Testis (tissue), 3 donors: Measurements from ENCODE around the gene MOB3B. TPM values are rescaled to one million over a fixed set of nuclear protein-coding genes. Genes with fewer than 3 reads are reported as not detected.
A peak's percentile ranks its signal among the peaks of the same experiment; 100 is the strongest.

Source experiments
- DNase-seq: peaks from one replicate; pipeline ENCODE4 v3.0.0-alpha.2; 2019
- H3K27ac ChIP-seq, 2 donors: fragments of 200-600 bp; sonication (generic); one replicate each; pipeline ENCODE4 v1.5.1; 2019
- H3K27me3 ChIP-seq: fragments of 200-600 bp; sonication (generic); one replicate; pipeline ENCODE4 v1.5.1; 2019
- H3K36me3 ChIP-seq: fragments of 200-600 bp; sonication (generic); one replicate; pipeline ENCODE4 v1.5.1; 2017; ENCODE audit warnings: low read depth; ENCODE audit errors: missing control alignments
- H3K4me1 ChIP-seq: fragments of 200-600 bp; sonication (generic); one replicate; pipeline ENCODE4 v1.5.1; 2019
- H3K4me3 ChIP-seq, 2 donors: fragments of 200-600 bp; sonication (generic); one replicate each; pipeline ENCODE4 v1.5.1; 2017 to 2019
- H3K9me3 ChIP-seq: fragments of 200-600 bp; sonication (generic); one replicate; pipeline ENCODE4 v1.5.1; 2017
- POLR2A ChIP-seq: fragments of 450-650 bp; IDR thresholded peaks from one replicate; pipeline ENCODE4 v1.6.1; 2017; ENCODE audit warnings: antibody characterized with exemption, mild to moderate bottlenecking, moderate library complexity
- WGBS, 2 donors: methylation state at CpG; one replicate each; pipeline ENCODE4 v1.1.5; 2018; 5-methylcytosine and 5-hydroxymethylcytosine counted together
- intact Hi-C: fragments of 100-400 bp; cut with DNase I; formaldehyde crosslinking; loops from one replicate; pipeline ENCODE4 v1.15.1; 2023; ENCODE audit warnings: low total_unique reads
- polyA plus RNA-seq: library from polyadenylated mRNA; stranded (reverse); fragments of 350-450 nt; fragmentation: Illumina TruSeq; extraction: RNeasy Lipid Tissue Mini Kit (QIAGEN cat#74804); gene quantifications from one replicate; pipeline ENCODE4 v1.2.3, GENCODE V29; 2014; ENCODE audit warnings: low read depth, low replicate concordance; ENCODE audit not compliant: insufficient read depth
- total RNA-seq, 2 donors: library from RNA; depleted of rRNA; stranded (reverse); fragments of >200 nt; gene quantifications; one replicate each; pipeline ENCODE4 v1.2.3, GENCODE V29; 2016
- TF ChIP-seq, protein P1 (sequence below), 3 experiments: fragments of 450-650 bp in 2 of 3; fragments of 200-600 bp in 1 of 3; sonication (generic) in 1 of 3; IDR thresholded peaks; one replicate each; pipeline ENCODE4 v1.5.1; 2016 to 2019; ENCODE audit warnings: antibody characterized with exemption in 3 of 3, mild to moderate bottlenecking in 2 of 3, moderate library complexity in 1 of 3

Gene MOB3B
- total and polyA plus RNA-seq, 3 donors from 2014 or later, result 9.1 to 23.2 (median 17.5) TPM

- Histone ChIP-seq H3K36me3 (no peaks in the 10 kb centered on the region), H3K9me3 (no peaks in the 10 kb centered on the region), H3K4me1 (peaks cover 38% of the 10 kb centered on the region), H3K27me3 (no peaks in the 10 kb centered on the region), H3K4me3 (no peak overlapping the region), H3K27ac (no peak overlapping the region)
- no peak for TF ChIP-seq POLR2A
- TF ChIP-seq, protein P1, sequence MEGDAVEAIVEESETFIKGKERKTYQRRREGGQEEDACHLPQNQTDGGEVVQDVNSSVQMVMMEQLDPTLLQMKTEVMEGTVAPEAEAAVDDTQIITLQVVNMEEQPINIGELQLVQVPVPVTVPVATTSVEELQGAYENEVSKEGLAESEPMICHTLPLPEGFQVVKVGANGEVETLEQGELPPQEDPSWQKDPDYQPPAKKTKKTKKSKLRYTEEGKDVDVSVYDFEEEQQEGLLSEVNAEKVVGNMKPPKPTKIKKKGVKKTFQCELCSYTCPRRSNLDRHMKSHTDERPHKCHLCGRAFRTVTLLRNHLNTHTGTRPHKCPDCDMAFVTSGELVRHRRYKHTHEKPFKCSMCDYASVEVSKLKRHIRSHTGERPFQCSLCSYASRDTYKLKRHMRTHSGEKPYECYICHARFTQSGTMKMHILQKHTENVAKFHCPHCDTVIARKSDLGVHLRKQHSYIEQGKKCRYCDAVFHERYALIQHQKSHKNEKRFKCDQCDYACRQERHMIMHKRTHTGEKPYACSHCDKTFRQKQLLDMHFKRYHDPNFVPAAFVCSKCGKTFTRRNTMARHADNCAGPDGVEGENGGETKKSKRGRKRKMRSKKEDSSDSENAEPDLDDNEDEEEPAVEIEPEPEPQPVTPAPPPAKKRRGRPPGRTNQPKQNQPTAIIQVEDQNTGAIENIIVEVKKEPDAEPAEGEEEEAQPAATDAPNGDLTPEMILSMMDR (IDR thresholded peaks at IDR 0.05), result no peak
- intact Hi-C loops, result loop anchor here (10.0 kb wide), 1 partner anchor 45 kb away; no protein-coding TSS in a partner anchor
- no peak for DNase-seq
- 92 to 96% methylated on average over 6 of the region's 6 CpGs for WGBS, 2 donors
These were observed 169.9 kb downstream of the MOB3B start for GRCh38 chr9:27359763-27360162.

DNA sequence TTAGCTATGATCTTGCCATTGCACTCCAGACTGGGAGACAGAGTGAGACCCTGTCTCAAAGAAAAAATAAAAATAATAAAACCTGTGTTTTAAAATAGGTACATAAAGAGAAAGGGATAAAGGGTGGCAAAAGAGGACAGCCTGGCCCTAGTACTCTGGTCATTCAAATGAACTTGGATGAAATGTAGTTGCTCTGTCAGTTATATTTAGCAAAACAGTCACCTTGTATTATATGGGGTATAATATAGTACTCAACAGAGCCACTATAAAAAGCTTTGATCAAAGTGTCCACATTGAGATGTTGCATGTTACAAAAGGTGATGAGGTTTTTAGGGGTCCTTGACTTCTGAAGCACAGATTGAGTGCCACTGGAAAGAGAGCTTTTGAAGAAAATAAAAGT, 171.6 kb downstream of the MOB3B start:
- Histone ChIP-seq H3K27ac (no peak overlapping the region), H3K9me3 (no peaks in the 10 kb centered on the region), H3K4me3 (no peak overlapping the region), H3K4me1 (peaks cover 47% of the 10 kb centered on the region), H3K36me3 (no peaks in the 10 kb centered on the region), H3K27me3 (no peaks in the 10 kb centered on the region)
- no peak for TF ChIP-seq POLR2A
- TF ChIP-seq, protein P1 (IDR thresholded peaks at IDR 0.05), result no peak
- intact Hi-C loops, result loop anchor here (10.0 kb wide), 1 partner anchor 47 kb away; no protein-coding TSS in a partner anchor
- DNase-seq, result no peak

GRCh38 chr9:27356446-27356845, 173.2 kb downstream of the MOB3B start:
- no peak for DNase-seq
- peaks cover 39% of the 10 kb centered on the region for H3K4me1 ChIP-seq
- H3K36me3 ChIP-seq, result no peaks in the 10 kb centered on the region
- no peak overlapping the region for H3K4me3 ChIP-seq
- no peaks in the 10 kb centered on the region for H3K9me3 ChIP-seq
- TF ChIP-seq POLR2A, result no peak
- TF ChIP-seq, protein P1 (IDR thresholded peaks at IDR 0.05), result no peak
- intact Hi-C loops, result loop anchor here (10.0 kb wide), 1 partner anchor 48 kb away; no protein-coding TSS in a partner anchor
- 32 to 47% methylated on average over 2 of the region's 2 CpGs for WGBS, 2 donors
- H3K27me3 ChIP-seq, result no peaks in the 10 kb centered on the region
- H3K27ac ChIP-seq, result peak overlapping the region; percentile 33 to 74

GRCh38 chr9:27355166-27355565, 174.4 kb downstream of the MOB3B start:
- Histone ChIP-seq H3K4me1 (peaks cover 37% of the 10 kb centered on the region), H3K27ac (peak overlapping the region in 1 of 2 donors; percentile 30), H3K36me3 (no peaks in the 10 kb centered on the region), H3K9me3 (no peaks in the 10 kb centered on the region), H3K27me3 (no peaks in the 10 kb centered on the region), H3K4me3 (no peak overlapping the region)
- DNase-seq, result no peak
- TF ChIP-seq, protein P1 (IDR thresholded peaks at IDR 0.05), result no peak
- TF ChIP-seq POLR2A, result no peak
- intact Hi-C loops, result loop anchor here (10.0 kb wide), 1 partner anchor 50 kb away; no protein-coding TSS in a partner anchor
- 88 to 89% methylated on average over 3 of the region's 3 CpGs for WGBS, 2 donors
